K562 (cell line): ENCODE data around the gene CSTB. TPM values are rescaled to one million over a fixed set of nuclear protein-coding genes. Genes with fewer than 3 reads are reported as not detected.

Experiments used
- CTCF ChIP-seq, 3 experiments: IDR thresholded peaks in 2 of 3; conservative IDR thresholded peaks in 1 of 3; 2 replicates each; pipeline ENCODE4 v1.5.1; 2011 to 2012; ENCODE audit warnings: low read length in 3 of 3, mild to moderate bottlenecking in 3 of 3, control low read depth in 2 of 3, improper control_type of control experiment in 1 of 3, inconsistent platforms in 1 of 3, low read depth in 1 of 3, mixed read lengths in 1 of 3, moderate library complexity in 1 of 3; ENCODE audit not compliant: insufficient read depth in 2 of 3
- EGR1 ChIP-seq: fragments of 450-650 bp; conservative IDR thresholded peaks from 2 replicates; pipeline ENCODE4 v1.6.1; 2017; ENCODE audit warnings: mild to moderate bottlenecking
- FOXA3 ChIP-seq, 2 experiments: fragments of 450-650 bp in 1 of 2; sonication (generic) in 1 of 2; formaldehyde crosslinking; IDR thresholded peaks in 1 of 2; conservative IDR thresholded peaks in 1 of 2; 2 replicates each; pipeline versions ENCODE4 v1.4.0 to v1.8.0; 2020 to 2022; ENCODE audit warnings: mild to moderate bottlenecking in 2 of 2, missing genetic modification reagents in 1 of 2
- GABPB1 ChIP-seq: sonication (generic); formaldehyde crosslinking; IDR thresholded peaks from 2 replicates; pipeline ENCODE4 v1.8.0; 2022; ENCODE audit warnings: mild to moderate bottlenecking, missing genetic modification reagents
- GATAD2A ChIP-seq: fragments of 450-650 bp; IDR thresholded peaks from 2 replicates; pipeline ENCODE4 v1.6.1; 2017
- GTF2F1 ChIP-seq: IDR thresholded peaks from 2 replicates; pipeline ENCODE4 v1.6.1; 2011; ENCODE audit warnings: low read depth, low read length, improper control_type of control experiment
- KDM2B ChIP-seq: fragments of 250-450 bp; sonication (Bioruptor Pico); IDR thresholded peaks from 2 replicates; pipeline ENCODE4 v1.8.0; 2021; ENCODE audit warnings: mild to moderate bottlenecking, moderate library complexity
- PCBP2 ChIP-seq: fragments of 200-400 bp; formaldehyde crosslinking; IDR thresholded peaks from 2 replicates; pipeline ENCODE4 v1.6.1; 2018; ENCODE audit warnings: low read length, low read depth, mild to moderate bottlenecking, moderate library complexity; ENCODE audit not compliant: poor library complexity, severe bottlenecking
- PHF21A ChIP-seq: fragments of 450-650 bp; IDR thresholded peaks from 2 replicates; pipeline ENCODE4 v1.6.1; 2017; ENCODE audit warnings: low read depth, borderline replicate concordance
- SIX5 ChIP-seq, 2 experiments: IDR thresholded peaks; 2 replicates each; pipeline ENCODE4 v1.6.1; 2011; ENCODE audit warnings: low read length in 2 of 2, borderline replicate concordance in 1 of 2, low read depth in 1 of 2, mild to moderate bottlenecking in 1 of 2, moderate library complexity in 1 of 2; ENCODE audit not compliant: insufficient read depth in 1 of 2
- SMAD3 ChIP-seq: fragments of 450-650 bp; formaldehyde crosslinking; conservative IDR thresholded peaks from 2 replicates; pipeline ENCODE4 v1.4.0; 2020; ENCODE audit warnings: mild to moderate bottlenecking
- ZNF253 ChIP-seq: fragments of 250-450 bp; sonication (Bioruptor Pico); conservative IDR thresholded peaks from 2 replicates; pipeline ENCODE4 v1.6.1; 2021; ENCODE audit warnings: mild to moderate bottlenecking
- ZNF274 ChIP-seq: IDR thresholded peaks from 2 replicates; pipeline ENCODE4 v1.6.1; 2011; ENCODE audit warnings: low read depth, mild to moderate bottlenecking, low read length, moderate library complexity, borderline replicate concordance
- ZNF696 ChIP-seq: fragments of 250-450 bp; sonication (Bioruptor Pico); conservative IDR thresholded peaks from 2 replicates; pipeline ENCODE4 v1.4.0; 2020; ENCODE audit warnings: mild to moderate bottlenecking, moderate library complexity
- ZNF717 ChIP-seq: fragments of 250-450 bp; sonication (Bioruptor Pico); IDR thresholded peaks from 2 replicates; pipeline ENCODE4 v1.5.0; 2021
- polyA plus RNA-seq, 8 experiments: library from polyadenylated mRNA; depleted of rRNA in 4 of 8; stranded (reverse) in 5 of 8; unstranded in 3 of 8; fragments of >200 nt; fragmentation: Nextera tagmentation in 2 of 8; fragmentation: Illumina TruSeq in 1 of 8; extraction: Ambion mirVana in 2 of 8; extraction: Trizol in 1 of 8; gene quantifications; 2 replicates each; pipeline versions ENCODE4 v1.2.1 to v1.2.3, GENCODE V29; 2011 to 2014; ENCODE audit warnings: inconsistent platforms in 1 of 8, missing spikeins in 1 of 8
- total RNA-seq, 7 experiments: library from RNA; depleted of rRNA in 6 of 7; stranded (reverse); fragments of >200 nt in 6 of 7; fragmentation: Illumina TruSeq in 2 of 7; extraction: Trizol in 2 of 7; gene quantifications; 2 replicates each; pipeline versions ENCODE4 v1.2.1 to v1.2.3, GENCODE V29; 2011 to 2021; ENCODE audit warnings: low replicate concordance in 1 of 7
- TF ChIP-seq, protein P1 (sequence below): fragments of 200-800 bp; sonication (Bioruptor generic); IDR thresholded peaks from 2 replicates; pipeline ENCODE4 v1.6.1; 2017; ENCODE audit warnings: missing genetic modification characterization, missing compliant biosample characterization
- TF ChIP-seq, protein P2 (sequence below): fragments of 250-450 bp; sonication (Bioruptor Pico); IDR thresholded peaks from 2 replicates; pipeline ENCODE4 v1.4.0; 2020

CSTB gene
- total and polyA plus RNA-seq, 9 of the 15 experiments (the other 6 are each of a cell fraction or from before 2014, with no cell fraction given), result 12.4 to 65.0 (median 31.7) TPM

GRCh38 chr21:43810505-43811261 is 34.6 kb upstream of the CSTB start (continued):
- no peak for TF ChIP-seq SIX5 (IDR thresholded peaks at IDR 0.05; ENCODE audit: borderline replicate concordance in 1 of 2, insufficient read depth in 1 of 2, low read depth in 1 of 2, low read length in 2 of 2)
- TF ChIP-seq, protein P1, sequence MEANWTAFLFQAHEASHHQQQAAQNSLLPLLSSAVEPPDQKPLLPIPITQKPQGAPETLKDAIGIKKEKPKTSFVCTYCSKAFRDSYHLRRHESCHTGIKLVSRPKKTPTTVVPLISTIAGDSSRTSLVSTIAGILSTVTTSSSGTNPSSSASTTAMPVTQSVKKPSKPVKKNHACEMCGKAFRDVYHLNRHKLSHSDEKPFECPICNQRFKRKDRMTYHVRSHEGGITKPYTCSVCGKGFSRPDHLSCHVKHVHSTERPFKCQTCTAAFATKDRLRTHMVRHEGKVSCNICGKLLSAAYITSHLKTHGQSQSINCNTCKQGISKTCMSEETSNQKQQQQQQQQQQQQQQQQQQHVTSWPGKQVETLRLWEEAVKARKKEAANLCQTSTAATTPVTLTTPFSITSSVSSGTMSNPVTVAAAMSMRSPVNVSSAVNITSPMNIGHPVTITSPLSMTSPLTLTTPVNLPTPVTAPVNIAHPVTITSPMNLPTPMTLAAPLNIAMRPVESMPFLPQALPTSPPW, result peak; percentile 58; the same call in 1 of the 2 replicates
- no peak for TF ChIP-seq PHF21A
- no peak for TF ChIP-seq ZNF274
- TF ChIP-seq, protein P2, sequence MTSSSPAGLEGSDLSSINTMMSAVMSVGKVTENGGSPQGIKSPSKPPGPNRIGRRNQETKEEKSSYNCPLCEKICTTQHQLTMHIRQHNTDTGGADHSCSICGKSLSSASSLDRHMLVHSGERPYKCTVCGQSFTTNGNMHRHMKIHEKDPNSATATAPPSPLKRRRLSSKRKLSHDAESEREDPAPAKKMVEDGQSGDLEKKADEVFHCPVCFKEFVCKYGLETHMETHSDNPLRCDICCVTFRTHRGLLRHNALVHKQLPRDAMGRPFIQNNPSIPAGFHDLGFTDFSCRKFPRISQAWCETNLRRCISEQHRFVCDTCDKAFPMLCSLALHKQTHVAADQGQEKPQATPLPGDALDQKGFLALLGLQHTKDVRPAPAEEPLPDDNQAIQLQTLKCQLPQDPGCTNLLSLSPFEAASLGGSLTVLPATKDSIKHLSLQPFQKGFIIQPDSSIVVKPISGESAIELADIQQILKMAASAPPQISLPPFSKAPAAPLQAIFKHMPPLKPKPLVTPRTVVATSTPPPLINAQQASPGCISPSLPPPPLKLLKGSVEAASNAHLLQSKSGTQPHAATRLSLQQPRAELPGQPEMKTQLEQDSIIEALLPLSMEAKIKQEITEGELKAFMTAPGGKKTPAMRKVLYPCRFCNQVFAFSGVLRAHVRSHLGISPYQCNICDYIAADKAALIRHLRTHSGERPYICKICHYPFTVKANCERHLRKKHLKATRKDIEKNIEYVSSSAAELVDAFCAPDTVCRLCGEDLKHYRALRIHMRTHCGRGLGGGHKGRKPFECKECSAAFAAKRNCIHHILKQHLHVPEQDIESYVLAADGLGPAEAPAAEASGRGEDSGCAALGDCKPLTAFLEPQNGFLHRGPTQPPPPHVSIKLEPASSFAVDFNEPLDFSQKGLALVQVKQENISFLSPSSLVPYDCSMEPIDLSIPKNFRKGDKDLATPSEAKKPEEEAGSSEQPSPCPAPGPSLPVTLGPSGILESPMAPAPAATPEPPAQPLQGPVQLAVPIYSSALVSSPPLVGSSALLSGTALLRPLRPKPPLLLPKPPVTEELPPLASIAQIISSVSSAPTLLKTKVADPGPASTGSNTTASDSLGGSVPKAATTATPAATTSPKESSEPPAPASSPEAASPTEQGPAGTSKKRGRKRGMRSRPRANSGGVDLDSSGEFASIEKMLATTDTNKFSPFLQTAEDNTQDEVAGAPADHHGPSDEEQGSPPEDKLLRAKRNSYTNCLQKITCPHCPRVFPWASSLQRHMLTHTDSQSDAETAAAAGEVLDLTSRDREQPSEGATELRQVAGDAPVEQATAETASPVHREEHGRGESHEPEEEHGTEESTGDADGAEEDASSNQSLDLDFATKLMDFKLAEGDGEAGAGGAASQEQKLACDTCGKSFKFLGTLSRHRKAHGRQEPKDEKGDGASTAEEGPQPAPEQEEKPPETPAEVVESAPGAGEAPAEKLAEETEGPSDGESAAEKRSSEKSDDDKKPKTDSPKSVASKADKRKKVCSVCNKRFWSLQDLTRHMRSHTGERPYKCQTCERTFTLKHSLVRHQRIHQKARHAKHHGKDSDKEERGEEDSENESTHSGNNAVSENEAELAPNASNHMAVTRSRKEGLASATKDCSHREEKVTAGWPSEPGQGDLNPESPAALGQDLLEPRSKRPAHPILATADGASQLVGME, result no peak
- no peak for TF ChIP-seq ZNF696 (CRISPR knock-in tag)
- TF ChIP-seq GATAD2A, result no peak
- TF ChIP-seq KDM2B (CRISPR knock-in tag), result no peak
- no peak for TF ChIP-seq PCBP2
- no peak for TF ChIP-seq GTF2F1
- TF ChIP-seq SMAD3 (CRISPR knock-in tag), result no peak
- no peak for TF ChIP-seq ZNF253 (CRISPR knock-in tag)
- peak; percentile 17; the same call in 1 of the 2 replicates for TF ChIP-seq EGR1
- TF ChIP-seq ZNF717, result no peak
- TF ChIP-seq CTCF (IDR thresholded peaks at IDR 0.05 in 2 of 3, conservative IDR thresholded peaks at IDR 0.05 in 1 of 3; ENCODE audit: insufficient read depth in 2 of 3, low read depth in 1 of 3, low read length in 3 of 3), result peak; percentile 98 to 99 (median 99)
- peak in 1 of 2 experiments; percentile 81; a peak in 1 of 4 replicates for TF ChIP-seq FOXA3 (CRISPR knock-in tag; conservative IDR thresholded peaks at IDR 0.05 in 1 of 2, IDR thresholded peaks at IDR 0.05 in 1 of 2)
- peak; percentile 65 for TF ChIP-seq GABPB1
